Measurements from ENCODE around the gene MARCHF5. TPM values are rescaled to one million over a fixed set of nuclear protein-coding genes. Genes with fewer than 3 reads are reported as not detected.

The MARCHF5 gene
- total and polyA plus RNA-seq, 10 of the 15 experiments (the other 5 are each of a cell fraction or from before 2014, with no cell fraction given) = 4.8 to 46.8 (median 19.0) TPM

- TF ChIP-seq PAX8 (IDR thresholded peaks at IDR 0.05) = no peak
- peak; percentile 92 for TF ChIP-seq PAX5 (IDR thresholded peaks at IDR 0.05; ENCODE audit: borderline replicate concordance, low read depth, low read length)
- peak; percentile 20; the same call in 1 of the 2 replicates for TF ChIP-seq HDGF (IDR thresholded peaks at IDR 0.05)
- no peak for TF ChIP-seq NFXL1 (IDR thresholded peaks at IDR 0.05; ENCODE audit: borderline replicate concordance)
- TF ChIP-seq POLR2AphosphoS2 (IDR thresholded peaks at IDR 0.05; ENCODE audit: low read depth, low read length) = no peak
- no peak for TF ChIP-seq RELA (IDR thresholded peaks at IDR 0.05; ENCODE audit: borderline replicate concordance, partially characterized antibody)
- TF ChIP-seq USF2 (IDR thresholded peaks at IDR 0.05; ENCODE audit: borderline replicate concordance, low read depth, low read length) = no peak
- no peak for TF ChIP-seq BMI1 (IDR thresholded peaks at IDR 0.05; ENCODE audit: borderline replicate concordance)
- TF ChIP-seq PML (IDR thresholded peaks at IDR 0.05; ENCODE audit: low read length) = no peak
- TF ChIP-seq, protein P1, sequence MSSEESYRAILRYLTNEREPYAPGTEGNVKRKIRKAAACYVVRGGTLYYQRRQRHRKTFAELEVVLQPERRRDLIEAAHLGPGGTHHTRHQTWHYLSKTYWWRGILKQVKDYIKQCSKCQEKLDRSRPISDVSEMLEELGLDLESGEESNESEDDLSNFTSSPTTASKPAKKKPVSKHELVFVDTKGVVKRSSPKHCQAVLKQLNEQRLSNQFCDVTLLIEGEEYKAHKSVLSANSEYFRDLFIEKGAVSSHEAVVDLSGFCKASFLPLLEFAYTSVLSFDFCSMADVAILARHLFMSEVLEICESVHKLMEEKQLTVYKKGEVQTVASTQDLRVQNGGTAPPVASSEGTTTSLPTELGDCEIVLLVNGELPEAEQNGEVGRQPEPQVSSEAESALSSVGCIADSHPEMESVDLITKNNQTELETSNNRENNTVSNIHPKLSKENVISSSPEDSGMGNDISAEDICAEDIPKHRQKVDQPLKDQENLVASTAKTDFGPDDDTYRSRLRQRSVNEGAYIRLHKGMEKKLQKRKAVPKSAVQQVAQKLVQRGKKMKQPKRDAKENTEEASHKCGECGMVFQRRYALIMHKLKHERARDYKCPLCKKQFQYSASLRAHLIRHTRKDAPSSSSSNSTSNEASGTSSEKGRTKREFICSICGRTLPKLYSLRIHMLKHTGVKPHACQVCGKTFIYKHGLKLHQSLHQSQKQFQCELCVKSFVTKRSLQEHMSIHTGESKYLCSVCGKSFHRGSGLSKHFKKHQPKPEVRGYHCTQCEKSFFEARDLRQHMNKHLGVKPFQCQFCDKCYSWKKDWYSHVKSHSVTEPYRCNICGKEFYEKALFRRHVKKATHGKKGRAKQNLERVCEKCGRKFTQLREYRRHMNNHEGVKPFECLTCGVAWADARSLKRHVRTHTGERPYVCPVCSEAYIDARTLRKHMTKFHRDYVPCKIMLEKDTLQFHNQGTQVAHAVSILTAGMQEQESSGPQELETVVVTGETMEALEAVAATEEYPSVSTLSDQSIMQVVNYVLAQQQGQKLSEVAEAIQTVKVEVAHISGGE (CRISPR knock-in tag; IDR thresholded peaks at IDR 0.05) = no peak
- TF ChIP-seq TCF7 (IDR thresholded peaks at IDR 0.05; ENCODE audit: borderline replicate concordance) = no peak
- TF ChIP-seq SUZ12 (IDR thresholded peaks at IDR 0.05; ENCODE audit: unreplicated experiment) = no peak
- no peak for TF ChIP-seq SUPT20H (IDR thresholded peaks at IDR 0.05; ENCODE audit: borderline replicate concordance, control insufficient read depth, low read depth, low read length)
- TF ChIP-seq PKNOX1 (IDR thresholded peaks at IDR 0.05) = no peak
- TF ChIP-seq CHD4 (IDR thresholded peaks at IDR 0.05) = no peak
- TF ChIP-seq BHLHE40 (IDR thresholded peaks at IDR 0.05; ENCODE audit: borderline replicate concordance in 1 of 2, low read depth in 2 of 2, low read length in 1 of 2) = peak; percentile 10 to 59; a peak in 3 of 4 replicates
- no peak for TF ChIP-seq HDAC6 (IDR thresholded peaks at IDR 0.05; ENCODE audit: unreplicated experiment)
- TF ChIP-seq ZNF24 (IDR thresholded peaks at IDR 0.05) = no peak
- peak in 1 of 2 experiments; percentile 68; a peak in 1 of 4 replicates for TF ChIP-seq SRF (IDR thresholded peaks at IDR 0.05; ENCODE audit: low read depth in 2 of 2, low read length in 2 of 2)
- peak; percentile 59; the same call in 1 of the 2 replicates for TF ChIP-seq ZBTB40 (IDR thresholded peaks at IDR 0.05; ENCODE audit: borderline replicate concordance)
- TF ChIP-seq SMAD1 (IDR thresholded peaks at IDR 0.05; ENCODE audit: low read depth, partially characterized antibody) = no peak
Measured at GRCh38 chr10:92290837-92291615, at the start of gene MARCHF5, which contains the start of gene CPEB3 (continued).

Data from GM12878 (cell line).